ENCODE data around the gene MAP3K12.

MAP3K12 gene

DNA sequence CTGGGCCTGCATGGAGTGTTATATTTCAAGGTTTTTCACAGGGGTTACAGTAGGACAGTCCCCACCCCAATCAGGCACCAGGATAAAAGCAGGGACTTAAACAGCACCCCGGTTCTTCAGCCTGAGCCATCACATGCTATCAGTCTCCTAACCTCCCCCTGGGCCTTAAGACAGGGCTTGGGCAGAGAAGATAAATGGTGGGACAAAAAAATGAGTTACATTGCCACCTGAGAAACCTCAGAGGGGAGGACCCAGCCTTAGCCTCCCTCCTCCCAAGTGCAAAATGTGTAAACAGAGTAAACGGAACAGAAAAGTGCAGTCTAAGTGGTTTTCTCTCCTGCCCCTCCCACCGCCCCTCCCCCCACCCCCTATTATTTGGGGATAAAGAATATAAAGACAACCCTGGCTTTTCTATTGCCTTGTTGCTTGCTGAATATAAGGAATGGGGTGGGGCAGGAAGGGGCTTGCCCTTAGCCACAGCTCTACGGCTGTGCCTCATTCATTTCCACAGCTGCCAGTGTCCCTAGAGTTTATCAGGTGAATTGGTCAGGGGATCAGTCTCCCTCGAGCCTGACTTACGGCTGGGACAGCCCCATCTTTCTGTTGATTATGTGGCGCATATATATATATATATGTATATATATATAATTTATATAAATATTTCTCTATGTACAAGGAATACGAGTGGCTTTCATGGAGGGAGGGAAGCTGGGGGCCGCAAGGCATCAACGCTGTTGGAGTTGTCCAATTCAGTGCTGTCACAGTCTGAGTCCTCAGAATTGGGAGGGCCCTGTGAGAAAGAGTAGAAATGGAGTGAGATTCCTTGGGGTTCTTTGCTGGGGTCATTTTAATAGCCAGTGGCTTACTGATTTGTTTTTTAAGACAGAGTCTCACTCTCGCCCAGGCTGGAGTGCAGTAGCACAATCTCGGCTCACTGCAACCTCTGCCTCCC is 18.5 kb downstream of the MAP3K12 start:
- TF ChIP-seq, protein P1, sequence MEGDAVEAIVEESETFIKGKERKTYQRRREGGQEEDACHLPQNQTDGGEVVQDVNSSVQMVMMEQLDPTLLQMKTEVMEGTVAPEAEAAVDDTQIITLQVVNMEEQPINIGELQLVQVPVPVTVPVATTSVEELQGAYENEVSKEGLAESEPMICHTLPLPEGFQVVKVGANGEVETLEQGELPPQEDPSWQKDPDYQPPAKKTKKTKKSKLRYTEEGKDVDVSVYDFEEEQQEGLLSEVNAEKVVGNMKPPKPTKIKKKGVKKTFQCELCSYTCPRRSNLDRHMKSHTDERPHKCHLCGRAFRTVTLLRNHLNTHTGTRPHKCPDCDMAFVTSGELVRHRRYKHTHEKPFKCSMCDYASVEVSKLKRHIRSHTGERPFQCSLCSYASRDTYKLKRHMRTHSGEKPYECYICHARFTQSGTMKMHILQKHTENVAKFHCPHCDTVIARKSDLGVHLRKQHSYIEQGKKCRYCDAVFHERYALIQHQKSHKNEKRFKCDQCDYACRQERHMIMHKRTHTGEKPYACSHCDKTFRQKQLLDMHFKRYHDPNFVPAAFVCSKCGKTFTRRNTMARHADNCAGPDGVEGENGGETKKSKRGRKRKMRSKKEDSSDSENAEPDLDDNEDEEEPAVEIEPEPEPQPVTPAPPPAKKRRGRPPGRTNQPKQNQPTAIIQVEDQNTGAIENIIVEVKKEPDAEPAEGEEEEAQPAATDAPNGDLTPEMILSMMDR (IDR thresholded peaks at IDR 0.05) = no peak

- TF ChIP-seq, protein P1 (IDR thresholded peaks at IDR 0.05) = no peak
These were observed 19.9 kb downstream of the MAP3K12 start for GRCh38 chr12:53479331-53479730.

DNA sequence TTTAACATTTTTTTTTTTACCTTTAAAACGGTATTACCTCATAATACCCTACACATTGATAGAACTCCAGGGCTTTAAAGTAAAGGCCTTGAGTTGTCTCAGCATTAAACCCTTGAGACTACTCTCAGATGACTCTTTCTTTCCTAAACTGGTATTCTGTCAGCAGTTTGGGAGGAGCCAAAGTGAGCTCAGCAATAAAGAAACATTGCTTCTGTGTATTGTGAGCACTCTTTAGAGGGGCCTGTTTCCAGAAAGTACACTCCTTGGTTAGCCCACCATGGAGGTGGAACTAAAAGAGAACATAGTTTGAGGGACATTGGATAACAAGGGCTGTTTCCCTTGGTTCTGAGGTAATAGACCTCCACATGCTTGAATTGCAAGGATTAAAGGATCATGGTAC is 20.4 kb downstream of the MAP3K12 start:
- TF ChIP-seq, protein P1 (IDR thresholded peaks at IDR 0.05) = no peak

GRCh38 chr12:53476769-53477209 is 22.5 kb downstream of the MAP3K12 start:
- TF ChIP-seq, protein P1 (IDR thresholded peaks at IDR 0.05) = peak; percentile 40; the same call in 1 of the 2 replicates

DNA sequence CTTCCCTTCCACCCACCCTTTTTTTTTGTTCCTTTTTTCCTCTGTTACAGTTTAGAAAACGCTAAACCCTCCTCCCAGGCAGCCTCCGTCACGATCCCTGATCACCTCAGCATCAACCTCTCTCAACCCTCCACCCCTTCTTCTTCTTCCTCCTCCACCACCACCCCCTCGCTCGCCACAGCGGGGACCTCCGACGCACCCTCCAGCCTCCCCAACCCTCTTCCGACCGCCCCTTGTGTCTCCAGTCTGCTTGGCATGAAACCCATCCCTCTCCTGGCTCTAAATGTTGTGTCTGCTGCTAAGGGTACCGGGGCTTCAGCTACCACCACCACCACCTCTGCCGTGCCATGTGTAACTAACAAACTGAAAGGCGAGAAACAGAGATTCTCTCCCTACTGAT is 24.4 kb downstream of the MAP3K12 start:
- TF ChIP-seq, protein P1 (IDR thresholded peaks at IDR 0.05) = no peak

GRCh38 chr12:53474077-53474476 is 25.2 kb downstream of the MAP3K12 start:
- TF ChIP-seq, protein P1 (IDR thresholded peaks at IDR 0.05) = no peak

DNA sequence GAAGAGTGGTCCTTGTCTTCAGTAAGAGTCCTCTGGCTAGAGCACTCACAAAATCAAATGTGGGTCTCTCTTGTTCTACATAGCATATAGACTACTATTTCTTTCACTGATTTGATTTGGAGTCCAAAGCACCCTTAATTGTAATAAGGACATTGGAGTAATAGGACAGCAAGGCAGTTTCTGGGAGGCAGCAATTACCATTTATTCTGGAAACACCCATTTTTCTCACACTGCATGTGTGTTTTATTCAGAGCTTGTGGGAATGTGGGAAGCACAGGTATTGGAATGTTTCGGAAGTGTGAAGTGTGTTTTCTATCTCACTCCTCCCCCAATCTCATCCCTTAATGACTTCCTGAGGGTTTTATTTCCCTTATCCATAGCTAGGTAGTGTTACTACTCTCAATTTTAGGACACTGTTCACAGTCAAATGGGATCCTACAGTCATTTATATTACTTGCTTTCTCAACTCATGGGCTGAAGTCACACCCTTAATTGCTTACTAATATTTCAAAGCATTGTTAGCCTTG is 27.1 kb downstream of the MAP3K12 start:
- TF ChIP-seq, protein P1 (IDR thresholded peaks at IDR 0.05) = no peak

Measured in LNCAP (cell line).